GM23338 (cell line): ENCODE results near the gene TRIM63. TPM values are rescaled to one million over a fixed set of nuclear protein-coding genes. Genes with fewer than 3 reads are reported as not detected.

Source experiments
- ATAC-seq: fragments of 200-7000 bp; cut with Tn5 transposase; 3 replicates; pipeline ENCODE4 v1.9.1; 2020
- DNase-seq: peaks from one replicate; pipeline ENCODE4 v3.0.0-alpha.2; 2015; ENCODE audit warnings: low spot score
- H2AFZ ChIP-seq: fragments of 200-600 bp; sonication (generic); 2 replicates; pipeline ENCODE4 v1.8.0; 2016; ENCODE audit warnings: antibody characterized with exemption, mild to moderate bottlenecking, moderate library complexity
- H3F3A ChIP-seq: fragments of 200-600 bp; sonication (generic); replicated peaks from 2 replicates; pipeline ENCODE4 v1.8.0; 2017; ENCODE audit warnings: antibody characterized with exemption, mixed run types, low read depth
- H3K27ac ChIP-seq: fragments of 200-600 bp; sonication (generic); 2 replicates; pipeline ENCODE4 v1.6.1; 2016; ENCODE audit warnings: low read depth
- H3K27me3 ChIP-seq: fragments of 200-600 bp; sonication (generic); 2 replicates; pipeline ENCODE4 v1.8.0; 2016; ENCODE audit warnings: mild to moderate bottlenecking, mixed run types, moderate library complexity; ENCODE audit not compliant: insufficient read depth
- H3K36me3 ChIP-seq: fragments of 200-600 bp; sonication (generic); 2 replicates; pipeline ENCODE4 v1.8.0; 2016; ENCODE audit warnings: mild to moderate bottlenecking; ENCODE audit not compliant: insufficient read depth
- H3K4me1 ChIP-seq: fragments of 200-600 bp; sonication (generic); 2 replicates; pipeline ENCODE4 v1.8.0; 2016; ENCODE audit warnings: mild to moderate bottlenecking, moderate library complexity; ENCODE audit not compliant: insufficient read depth
- H3K4me2 ChIP-seq: fragments of 200-600 bp; sonication (generic); 2 replicates; pipeline ENCODE4 v1.7.1; 2017; ENCODE audit warnings: mixed run types
- H3K4me3 ChIP-seq: fragments of 200-600 bp; sonication (generic); 2 replicates; pipeline ENCODE4 v1.6.1; 2016; ENCODE audit warnings: mixed run types
- H3K79me2 ChIP-seq: fragments of 200-600 bp; sonication (generic); replicated peaks from 2 replicates; pipeline ENCODE4 v1.8.0; 2017; ENCODE audit warnings: mild to moderate bottlenecking; ENCODE audit not compliant: insufficient read depth
- H3K9me2 ChIP-seq: fragments of 200-600 bp; sonication (generic); 2 replicates; pipeline ENCODE4 v1.8.0; 2017; ENCODE audit not compliant: insufficient read depth
- H4K20me1 ChIP-seq: fragments of 200-600 bp; sonication (generic); replicated peaks from 2 replicates; pipeline ENCODE4 v1.8.0; 2017; ENCODE audit warnings: mild to moderate bottlenecking; ENCODE audit not compliant: insufficient read depth
- H3K27ac Mint-ChIP-seq: 2 replicates; pipeline ENCODE4 v1.8.0; 2020; ENCODE audit warnings: inconsistent platforms, mild to moderate bottlenecking, moderate library complexity, mixed read lengths
- H3K27me3 Mint-ChIP-seq: 3 replicates; pipeline ENCODE4 v1.8.0; 2022; ENCODE audit warnings: low read depth, mild to moderate bottlenecking, moderate library complexity, mixed read lengths, inconsistent platforms; ENCODE audit not compliant: insufficient read depth, poor library complexity
- H3K36me3 Mint-ChIP-seq: 3 replicates; pipeline ENCODE4 v1.8.0; 2021; ENCODE audit warnings: low read depth, mild to moderate bottlenecking, inconsistent platforms, moderate library complexity, mixed read lengths
- H3K4me1 Mint-ChIP-seq: 3 replicates; pipeline ENCODE4 v1.8.0; 2020; ENCODE audit warnings: mild to moderate bottlenecking, inconsistent platforms, mixed read lengths
- H3K4me3 Mint-ChIP-seq: 3 replicates; pipeline ENCODE4 v1.8.0; 2021; ENCODE audit warnings: moderate library complexity, mild to moderate bottlenecking, inconsistent platforms, mixed read lengths
- H3K9me3 Mint-ChIP-seq: 3 replicates; pipeline ENCODE4 v1.8.0; 2020; ENCODE audit warnings: moderate library complexity, mild to moderate bottlenecking, inconsistent platforms, mixed read lengths
- CREB1 ChIP-seq: fragments of 250-450 bp; sonication (Bioruptor Pico); IDR thresholded peaks from 2 replicates; pipeline ENCODE4 v1.5.0; 2020; ENCODE audit warnings: low read depth, mild to moderate bottlenecking, moderate library complexity
- EZH2 ChIP-seq: fragments of 200-600 bp; sonication (generic); IDR thresholded peaks from one replicate; pipeline ENCODE4 v1.8.0; 2017; ENCODE audit warnings: antibody characterized with exemption, mild to moderate bottlenecking, low read depth; ENCODE audit not compliant: unreplicated experiment
- EZH2phosphoT487 ChIP-seq: fragments of 200-600 bp; sonication (generic); IDR thresholded peaks from one replicate; pipeline ENCODE4 v1.8.1; 2018; ENCODE audit warnings: antibody characterized with exemption; ENCODE audit not compliant: unreplicated experiment
- JUNB ChIP-seq: IDR thresholded peaks from one replicate; pipeline ENCODE4 v1.6.1; 2016; ENCODE audit warnings: antibody characterized with exemption; ENCODE audit not compliant: unreplicated experiment
- NANOG ChIP-seq: IDR thresholded peaks from 2 replicates; pipeline ENCODE4 v1.6.1; 2016; ENCODE audit warnings: antibody characterized with exemption, borderline replicate concordance
- POLR2AphosphoS5 ChIP-seq: IDR thresholded peaks from 2 replicates; pipeline ENCODE4 v1.6.1; 2016; ENCODE audit warnings: antibody characterized with exemption, low read depth
- STAT1 ChIP-seq: IDR thresholded peaks from one replicate; pipeline ENCODE4 v1.6.1; 2016; ENCODE audit warnings: antibody characterized with exemption; ENCODE audit not compliant: unreplicated experiment
- ZNF114 ChIP-seq: fragments of 250-450 bp; sonication (Bioruptor Pico); IDR thresholded peaks from 2 replicates; pipeline ENCODE4 v1.5.0; 2020; ENCODE audit warnings: mild to moderate bottlenecking, moderate library complexity
- ZNF331 ChIP-seq: fragments of 250-450 bp; sonication (Bioruptor Pico); IDR thresholded peaks from 2 replicates; pipeline ENCODE4 v1.5.0; 2020; ENCODE audit warnings: low read depth, mild to moderate bottlenecking, moderate library complexity
- polyA plus RNA-seq: library from polyadenylated mRNA; unstranded; fragments of >200 nt; fragmentation: Nextera tagmentation; extraction: Ambion mirVana; gene quantifications from 2 replicates; pipeline ENCODE4 v1.2.1, GENCODE V29; 2016
- total RNA-seq: library from RNA; depleted of rRNA; stranded (reverse); fragments of >200 nt; shearing (Covaris generic); gene quantifications from 2 replicates; pipeline ENCODE4 v1.2.3, GENCODE V29; 2014
- TF ChIP-seq, protein P1 (sequence below): IDR thresholded peaks from one replicate; pipeline ENCODE4 v1.6.1; 2018; ENCODE audit warnings: antibody characterized with exemption; ENCODE audit not compliant: unreplicated experiment
- TF ChIP-seq, protein P2 (sequence below): IDR thresholded peaks from 2 replicates; pipeline ENCODE4 v1.6.1; 2016; ENCODE audit warnings: antibody characterized with exemption
- TF ChIP-seq, protein P3 (sequence below), 2 experiments: fragments of 200-600 bp in 1 of 2; sonication (generic) in 1 of 2; conservative IDR thresholded peaks; 2 replicates each; pipeline versions ENCODE4 v1.5.1 to v1.6.1; 2016 to 2017; ENCODE audit warnings: antibody characterized with exemption in 2 of 2, low read depth in 2 of 2, mild to moderate bottlenecking in 2 of 2, moderate library complexity in 1 of 2
- TF ChIP-seq, protein P4 (sequence below): fragments of 250-450 bp; sonication (Bioruptor Pico); IDR thresholded peaks from 2 replicates; pipeline ENCODE4 v1.5.0; 2020; ENCODE audit warnings: mild to moderate bottlenecking, moderate library complexity

TRIM63 gene
- total and polyA plus RNA-seq, 2 experiments from 2014 or later: 0.17 TPM; not detected in 1

DNA sequence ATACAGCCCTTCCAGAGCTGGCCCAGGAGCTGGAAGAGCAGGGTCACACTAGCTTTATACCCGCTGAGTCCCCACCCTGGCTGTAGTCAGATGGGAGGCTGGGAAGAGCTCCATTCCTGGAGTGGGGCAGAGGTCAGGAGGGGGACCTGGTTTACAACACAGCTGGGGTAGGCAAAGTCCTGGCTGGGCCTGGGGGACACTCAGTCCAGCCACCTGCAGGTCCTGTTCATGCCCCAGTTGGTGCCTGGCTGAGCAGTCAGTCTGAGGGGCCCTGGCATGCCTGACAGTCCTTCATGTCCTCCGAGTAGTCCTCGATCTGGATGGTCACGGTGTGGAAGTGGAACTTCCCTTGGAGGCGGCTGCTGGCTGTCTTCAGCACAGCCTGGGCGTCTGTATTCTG, 28.5 kb downstream of the TRIM63 start:
- H3K4me1 Mint-ChIP-seq: peaks cover 5% of the 10 kb centered on the region; the same call in 2 of the 3 replicates
- Histone ChIP-seq H3K27ac (no peak overlapping the region), H4K20me1 (no peaks in the 10 kb centered on the region), H3K36me3 (no peaks in the 10 kb centered on the region), H3K4me3 (no peak overlapping the region), H3K4me1 (peaks cover 6% of the 10 kb centered on the region; the same call in 1 of the 2 replicates), H3K27me3 (peaks cover 42% of the 10 kb centered on the region), H3K9me2 (no peaks in the 10 kb centered on the region), H3K79me2 (no peaks in the 10 kb centered on the region), H2AFZ (no peak overlapping the region), H3K4me2 (no peak overlapping the region), H3F3A (no peaks in the 10 kb centered on the region)
- no peaks in the 10 kb centered on the region; the same call in 2 of the 3 replicates for H3K9me3 Mint-ChIP-seq
- no peak for DNase-seq
- H3K27me3 Mint-ChIP-seq: peaks cover 38% of the 10 kb centered on the region
- no peak overlapping the region for H3K27ac Mint-ChIP-seq
- TF ChIP-seq, protein P1, sequence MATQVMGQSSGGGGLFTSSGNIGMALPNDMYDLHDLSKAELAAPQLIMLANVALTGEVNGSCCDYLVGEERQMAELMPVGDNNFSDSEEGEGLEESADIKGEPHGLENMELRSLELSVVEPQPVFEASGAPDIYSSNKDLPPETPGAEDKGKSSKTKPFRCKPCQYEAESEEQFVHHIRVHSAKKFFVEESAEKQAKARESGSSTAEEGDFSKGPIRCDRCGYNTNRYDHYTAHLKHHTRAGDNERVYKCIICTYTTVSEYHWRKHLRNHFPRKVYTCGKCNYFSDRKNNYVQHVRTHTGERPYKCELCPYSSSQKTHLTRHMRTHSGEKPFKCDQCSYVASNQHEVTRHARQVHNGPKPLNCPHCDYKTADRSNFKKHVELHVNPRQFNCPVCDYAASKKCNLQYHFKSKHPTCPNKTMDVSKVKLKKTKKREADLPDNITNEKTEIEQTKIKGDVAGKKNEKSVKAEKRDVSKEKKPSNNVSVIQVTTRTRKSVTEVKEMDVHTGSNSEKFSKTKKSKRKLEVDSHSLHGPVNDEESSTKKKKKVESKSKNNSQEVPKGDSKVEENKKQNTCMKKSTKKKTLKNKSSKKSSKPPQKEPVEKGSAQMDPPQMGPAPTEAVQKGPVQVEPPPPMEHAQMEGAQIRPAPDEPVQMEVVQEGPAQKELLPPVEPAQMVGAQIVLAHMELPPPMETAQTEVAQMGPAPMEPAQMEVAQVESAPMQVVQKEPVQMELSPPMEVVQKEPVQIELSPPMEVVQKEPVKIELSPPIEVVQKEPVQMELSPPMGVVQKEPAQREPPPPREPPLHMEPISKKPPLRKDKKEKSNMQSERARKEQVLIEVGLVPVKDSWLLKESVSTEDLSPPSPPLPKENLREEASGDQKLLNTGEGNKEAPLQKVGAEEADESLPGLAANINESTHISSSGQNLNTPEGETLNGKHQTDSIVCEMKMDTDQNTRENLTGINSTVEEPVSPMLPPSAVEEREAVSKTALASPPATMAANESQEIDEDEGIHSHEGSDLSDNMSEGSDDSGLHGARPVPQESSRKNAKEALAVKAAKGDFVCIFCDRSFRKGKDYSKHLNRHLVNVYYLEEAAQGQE: no peak
- TF ChIP-seq EZH2: no peak
- TF ChIP-seq EZH2phosphoT487: no peak
- TF ChIP-seq POLR2AphosphoS5: no peak
- TF ChIP-seq JUNB: no peak
- no peak for TF ChIP-seq STAT1
- TF ChIP-seq, protein P2, sequence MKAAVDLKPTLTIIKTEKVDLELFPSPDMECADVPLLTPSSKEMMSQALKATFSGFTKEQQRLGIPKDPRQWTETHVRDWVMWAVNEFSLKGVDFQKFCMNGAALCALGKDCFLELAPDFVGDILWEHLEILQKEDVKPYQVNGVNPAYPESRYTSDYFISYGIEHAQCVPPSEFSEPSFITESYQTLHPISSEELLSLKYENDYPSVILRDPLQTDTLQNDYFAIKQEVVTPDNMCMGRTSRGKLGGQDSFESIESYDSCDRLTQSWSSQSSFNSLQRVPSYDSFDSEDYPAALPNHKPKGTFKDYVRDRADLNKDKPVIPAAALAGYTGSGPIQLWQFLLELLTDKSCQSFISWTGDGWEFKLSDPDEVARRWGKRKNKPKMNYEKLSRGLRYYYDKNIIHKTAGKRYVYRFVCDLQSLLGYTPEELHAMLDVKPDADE: no peak
- no peak for TF ChIP-seq ZNF331 (CRISPR knock-in tag)
- TF ChIP-seq, protein P3, sequence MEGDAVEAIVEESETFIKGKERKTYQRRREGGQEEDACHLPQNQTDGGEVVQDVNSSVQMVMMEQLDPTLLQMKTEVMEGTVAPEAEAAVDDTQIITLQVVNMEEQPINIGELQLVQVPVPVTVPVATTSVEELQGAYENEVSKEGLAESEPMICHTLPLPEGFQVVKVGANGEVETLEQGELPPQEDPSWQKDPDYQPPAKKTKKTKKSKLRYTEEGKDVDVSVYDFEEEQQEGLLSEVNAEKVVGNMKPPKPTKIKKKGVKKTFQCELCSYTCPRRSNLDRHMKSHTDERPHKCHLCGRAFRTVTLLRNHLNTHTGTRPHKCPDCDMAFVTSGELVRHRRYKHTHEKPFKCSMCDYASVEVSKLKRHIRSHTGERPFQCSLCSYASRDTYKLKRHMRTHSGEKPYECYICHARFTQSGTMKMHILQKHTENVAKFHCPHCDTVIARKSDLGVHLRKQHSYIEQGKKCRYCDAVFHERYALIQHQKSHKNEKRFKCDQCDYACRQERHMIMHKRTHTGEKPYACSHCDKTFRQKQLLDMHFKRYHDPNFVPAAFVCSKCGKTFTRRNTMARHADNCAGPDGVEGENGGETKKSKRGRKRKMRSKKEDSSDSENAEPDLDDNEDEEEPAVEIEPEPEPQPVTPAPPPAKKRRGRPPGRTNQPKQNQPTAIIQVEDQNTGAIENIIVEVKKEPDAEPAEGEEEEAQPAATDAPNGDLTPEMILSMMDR (conservative IDR thresholded peaks at IDR 0.05; ENCODE audit: low read depth in 2 of 2): no peak
- TF ChIP-seq, protein P4, sequence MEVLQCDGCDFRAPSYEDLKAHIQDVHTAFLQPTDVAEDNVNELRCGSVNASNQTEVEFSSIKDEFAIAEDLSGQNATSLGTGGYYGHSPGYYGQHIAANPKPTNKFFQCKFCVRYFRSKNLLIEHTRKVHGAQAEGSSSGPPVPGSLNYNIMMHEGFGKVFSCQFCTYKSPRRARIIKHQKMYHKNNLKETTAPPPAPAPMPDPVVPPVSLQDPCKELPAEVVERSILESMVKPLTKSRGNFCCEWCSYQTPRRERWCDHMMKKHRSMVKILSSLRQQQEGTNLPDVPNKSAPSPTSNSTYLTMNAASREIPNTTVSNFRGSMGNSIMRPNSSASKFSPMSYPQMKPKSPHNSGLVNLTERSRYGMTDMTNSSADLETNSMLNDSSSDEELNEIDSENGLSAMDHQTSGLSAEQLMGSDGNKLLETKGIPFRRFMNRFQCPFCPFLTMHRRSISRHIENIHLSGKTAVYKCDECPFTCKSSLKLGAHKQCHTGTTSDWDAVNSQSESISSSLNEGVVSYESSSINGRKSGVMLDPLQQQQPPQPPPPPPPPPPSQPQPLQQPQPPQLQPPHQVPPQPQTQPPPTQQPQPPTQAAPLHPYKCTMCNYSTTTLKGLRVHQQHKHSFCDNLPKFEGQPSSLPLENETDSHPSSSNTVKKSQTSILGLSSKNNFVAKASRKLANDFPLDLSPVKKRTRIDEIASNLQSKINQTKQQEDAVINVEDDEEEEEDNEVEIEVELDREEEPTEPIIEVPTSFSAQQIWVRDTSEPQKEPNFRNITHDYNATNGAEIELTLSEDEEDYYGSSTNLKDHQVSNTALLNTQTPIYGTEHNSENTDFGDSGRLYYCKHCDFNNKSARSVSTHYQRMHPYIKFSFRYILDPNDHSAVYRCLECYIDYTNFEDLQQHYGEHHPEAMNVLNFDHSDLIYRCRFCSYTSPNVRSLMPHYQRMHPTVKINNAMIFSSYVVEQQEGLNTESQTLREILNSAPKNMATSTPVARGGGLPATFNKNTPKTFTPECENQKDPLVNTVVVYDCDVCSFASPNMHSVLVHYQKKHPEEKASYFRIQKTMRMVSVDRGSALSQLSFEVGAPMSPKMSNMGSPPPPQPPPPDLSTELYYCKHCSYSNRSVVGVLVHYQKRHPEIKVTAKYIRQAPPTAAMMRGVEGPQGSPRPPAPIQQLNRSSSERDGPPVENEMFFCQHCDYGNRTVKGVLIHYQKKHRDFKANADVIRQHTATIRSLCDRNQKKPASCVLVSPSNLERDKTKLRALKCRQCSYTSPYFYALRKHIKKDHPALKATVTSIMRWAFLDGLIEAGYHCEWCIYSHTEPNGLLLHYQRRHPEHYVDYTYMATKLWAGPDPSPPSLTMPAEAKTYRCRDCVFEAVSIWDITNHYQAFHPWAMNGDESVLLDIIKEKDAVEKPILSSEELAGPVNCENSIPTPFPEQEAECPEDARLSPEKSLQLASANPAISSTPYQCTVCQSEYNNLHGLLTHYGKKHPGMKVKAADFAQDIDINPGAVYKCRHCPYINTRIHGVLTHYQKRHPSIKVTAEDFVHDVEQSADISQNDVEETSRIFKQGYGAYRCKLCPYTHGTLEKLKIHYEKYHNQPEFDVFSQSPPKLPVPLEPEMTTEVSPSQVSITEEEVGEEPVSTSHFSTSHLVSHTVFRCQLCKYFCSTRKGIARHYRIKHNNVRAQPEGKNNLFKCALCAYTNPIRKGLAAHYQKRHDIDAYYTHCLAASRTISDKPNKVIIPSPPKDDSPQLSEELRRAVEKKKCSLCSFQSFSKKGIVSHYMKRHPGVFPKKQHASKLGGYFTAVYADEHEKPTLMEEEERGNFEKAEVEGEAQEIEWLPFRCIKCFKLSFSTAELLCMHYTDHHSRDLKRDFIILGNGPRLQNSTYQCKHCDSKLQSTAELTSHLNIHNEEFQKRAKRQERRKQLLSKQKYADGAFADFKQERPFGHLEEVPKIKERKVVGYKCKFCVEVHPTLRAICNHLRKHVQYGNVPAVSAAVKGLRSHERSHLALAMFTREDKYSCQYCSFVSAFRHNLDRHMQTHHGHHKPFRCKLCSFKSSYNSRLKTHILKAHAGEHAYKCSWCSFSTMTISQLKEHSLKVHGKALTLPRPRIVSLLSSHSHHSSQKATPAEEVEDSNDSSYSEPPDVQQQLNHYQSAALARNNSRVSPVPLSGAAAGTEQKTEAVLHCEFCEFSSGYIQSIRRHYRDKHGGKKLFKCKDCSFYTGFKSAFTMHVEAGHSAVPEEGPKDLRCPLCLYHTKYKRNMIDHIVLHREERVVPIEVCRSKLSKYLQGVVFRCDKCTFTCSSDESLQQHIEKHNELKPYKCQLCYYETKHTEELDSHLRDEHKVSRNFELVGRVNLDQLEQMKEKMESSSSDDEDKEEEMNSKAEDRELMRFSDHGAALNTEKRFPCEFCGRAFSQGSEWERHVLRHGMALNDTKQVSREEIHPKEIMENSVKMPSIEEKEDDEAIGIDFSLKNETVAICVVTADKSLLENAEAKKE (CRISPR knock-in tag): no peak
- no peak for TF ChIP-seq CREB1 (CRISPR knock-in tag)
- no peak for TF ChIP-seq ZNF114
- no peak for TF ChIP-seq NANOG
- ATAC-seq: no peak
- H3K4me3 Mint-ChIP-seq: no peak overlapping the region
- H3K36me3 Mint-ChIP-seq: no peaks in the 10 kb centered on the region
